Measurements from ENCODE around the gene FBXL7. TPM values are rescaled to one million over a fixed set of nuclear protein-coding genes. Genes with fewer than 3 reads are reported as not detected.

FBXL7 gene
- total RNA-seq, 2 experiments from 2014 or later = not detected

- POLR2A ChIA-PET = no interaction called here
- ATAC-seq = no peak
- intact Hi-C loops (cut with micrococcal nuclease) = no loop called here
- DNase-seq = no peak
- no peak for TF ChIP-seq CTCF (IDR thresholded peaks at IDR 0.05)
- Mint-ChIP-seq H3K9me3 (no peaks in the 10 kb centered on the region), H3K27ac (no peak overlapping the region), H3K4me1 (ENCODE audit: low read depth) (no peaks in the 10 kb centered on the region), H3K4me3 (no peak overlapping the region), H3K27me3 (no peaks in the 10 kb centered on the region), H3K36me3 (ENCODE audit: low read depth) (no peaks in the 10 kb centered on the region)
- CTCF ChIA-PET = no interaction called here
Observed at GRCh38 chr5:15897656-15898055, 397.7 kb downstream of the FBXL7 start.

- CTCF ChIA-PET = no interaction called here
- DNase-seq (no peak), ATAC-seq (no peak)
- no peaks in the 10 kb centered on the region for H3K4me1 Mint-ChIP-seq (ENCODE audit: low read depth)
- no peaks in the 10 kb centered on the region for H3K27me3 Mint-ChIP-seq
- POLR2A ChIA-PET = no interaction called here
- no peak for TF ChIP-seq CTCF (IDR thresholded peaks at IDR 0.05)
- no peaks in the 10 kb centered on the region for H3K9me3 Mint-ChIP-seq
- H3K36me3 Mint-ChIP-seq (ENCODE audit: low read depth) = no peaks in the 10 kb centered on the region
- no peak overlapping the region for H3K27ac Mint-ChIP-seq
- no peak overlapping the region for H3K4me3 Mint-ChIP-seq
- intact Hi-C loops (cut with micrococcal nuclease) = no loop called here
Observed at GRCh38 chr5:15898641-15899040, 398.7 kb downstream of the FBXL7 start.

- H3K36me3 Mint-ChIP-seq (ENCODE audit: low read depth) = no peaks in the 10 kb centered on the region
- CTCF ChIA-PET = no interaction called here
- ATAC-seq (no peak), DNase-seq (no peak)
- POLR2A ChIA-PET = no interaction called here
- H3K9me3 Mint-ChIP-seq = no peaks in the 10 kb centered on the region
- H3K27ac Mint-ChIP-seq = no peak overlapping the region
- TF ChIP-seq CTCF (IDR thresholded peaks at IDR 0.05) = no peak
- no peaks in the 10 kb centered on the region for H3K4me1 Mint-ChIP-seq (ENCODE audit: low read depth)
- no peaks in the 10 kb centered on the region for H3K27me3 Mint-ChIP-seq
- intact Hi-C loops (cut with micrococcal nuclease) = no loop called here
- H3K4me3 Mint-ChIP-seq = no peak overlapping the region
Observed at GRCh38 chr5:15899481-15899880, 399.5 kb downstream of the FBXL7 start.

GRCh38 chr5:15901151-15901550, 401.2 kb downstream of the FBXL7 start:
- ChIA-PET CTCF (interaction anchor here (0.6 kb wide), 1 partner anchor 953 kb away, joined by 3 read pairs; no protein-coding TSS in a partner anchor), POLR2A (no interaction called here)
- Mint-ChIP-seq H3K36me3 (ENCODE audit: low read depth) (no peaks in the 10 kb centered on the region), H3K9me3 (no peaks in the 10 kb centered on the region), H3K4me3 (no peak overlapping the region), H3K4me1 (ENCODE audit: low read depth) (no peaks in the 10 kb centered on the region), H3K27ac (no peak overlapping the region), H3K27me3 (no peaks in the 10 kb centered on the region)
- intact Hi-C loops (cut with micrococcal nuclease) = no loop called here
- no peak for ATAC-seq
- DNase-seq = no peak
- TF ChIP-seq CTCF (IDR thresholded peaks at IDR 0.05) = no peak

- DNase-seq = no peak
- H3K4me1 Mint-ChIP-seq (ENCODE audit: low read depth) = no peaks in the 10 kb centered on the region
Observed at GRCh38 chr5:15902066-15902465, 402.1 kb downstream of the FBXL7 start.

More at GRCh38 chr5:15902066-15902465, 402.1 kb downstream of the FBXL7 start:
- no peak for TF ChIP-seq CTCF (IDR thresholded peaks at IDR 0.05)
- intact Hi-C loops (cut with micrococcal nuclease) = no loop called here
- Mint-ChIP-seq H3K4me3 (no peak overlapping the region), H3K9me3 (no peaks in the 10 kb centered on the region), H3K36me3 (ENCODE audit: low read depth) (no peaks in the 10 kb centered on the region), H3K27ac (no peak overlapping the region), H3K27me3 (no peaks in the 10 kb centered on the region)
- ChIA-PET POLR2A (no interaction called here), CTCF (no interaction called here)
- no peak for ATAC-seq
